PC-3 (cell line): ENCODE measurements around the gene SLC6A3. TPM values are rescaled to one million over a fixed set of nuclear protein-coding genes. Genes with fewer than 3 reads are reported as not detected.

Experiments
- ATAC-seq: fragments of 200-7000 bp; cut with Tn5 transposase; 2 replicates; pipeline ENCODE4 v1.9.1; 2020; ENCODE audit warnings: mild to moderate bottlenecking, moderate library complexity
- BruUV-seq: library from RNA; stranded (reverse); fragments of 400-500 nt; replicated peaks from 2 replicates; lab custom pipeline; 2021; lab: Mats Ljungman, UMichigan
- CTCF ChIA-PET: fragments of 300-600 bp; sonication (Branson Sonifier 250); formaldehyde crosslinking; loops from one replicate; lab custom pipeline; 2022; ENCODE audit warnings: antibody characterized with exemption; lab: Charles Lee
- POLR2A ChIA-PET: fragments of 300-600 bp; sonication (Branson Sonifier 250); formaldehyde crosslinking; loops from one replicate; lab custom pipeline; 2022; ENCODE audit warnings: antibody characterized with exemption; ENCODE audit not compliant: unreplicated experiment; lab: Charles Lee
- DNase-seq: peaks from one replicate; pipeline ENCODE4 v3.0.0-alpha.2; 2015
- H2AFZ ChIP-seq: fragments of 300-600 bp; sonication (generic); 2 replicates; pipeline ENCODE4 v1.6.0; 2016; ENCODE audit warnings: antibody characterized with exemption, low read length
- H3F3A ChIP-seq: fragments of 300-600 bp; sonication (generic); one replicate; pipeline ENCODE4 v1.6.0; 2017; ENCODE audit warnings: antibody characterized with exemption, low read length, control low read depth, mild to moderate bottlenecking; ENCODE audit not compliant: unreplicated experiment
- H3K27ac ChIP-seq: fragments of 300-600 bp; sonication (generic); 2 replicates; pipeline ENCODE4 v1.5.1; 2016; ENCODE audit warnings: mild to moderate bottlenecking, low read length
- H3K27me3 ChIP-seq: fragments of 300-600 bp; sonication (generic); 2 replicates; pipeline ENCODE4 v1.6.1; 2016; ENCODE audit warnings: low read length, mixed read lengths
- H3K36me3 ChIP-seq: fragments of 300-600 bp; sonication (generic); 2 replicates; pipeline ENCODE4 v1.6.1; 2016; ENCODE audit warnings: low read depth, mixed run types, low read length, mixed read lengths
- H3K4me1 ChIP-seq: fragments of 300-600 bp; sonication (generic); 2 replicates; pipeline ENCODE4 v1.5.1; 2016; ENCODE audit warnings: low read length; ENCODE audit not compliant: insufficient read depth
- H3K4me2 ChIP-seq: fragments of 300-600 bp; sonication (generic); 2 replicates; pipeline ENCODE4 v1.6.0; 2016; ENCODE audit warnings: low read length
- H3K4me3 ChIP-seq: fragments of 300-600 bp; sonication (generic); 2 replicates; pipeline ENCODE4 v1.5.1; 2016; ENCODE audit warnings: mild to moderate bottlenecking, low read length, mixed read lengths
- H3K79me2 ChIP-seq: fragments of 300-600 bp; sonication (generic); 2 replicates; pipeline ENCODE4 v1.6.1; 2017; ENCODE audit warnings: low read length, mixed read lengths
- H3K9ac ChIP-seq: fragments of 300-600 bp; sonication (generic); 2 replicates; pipeline ENCODE4 v1.6.0; 2016; ENCODE audit warnings: mild to moderate bottlenecking, low read length
- H3K9me2 ChIP-seq: fragments of 300-600 bp; sonication (generic); replicated peaks from 2 replicates; pipeline ENCODE4 v1.6.1; 2016; ENCODE audit warnings: mixed run types, low read length, mixed read lengths
- H3K9me3 ChIP-seq: fragments of 300-600 bp; sonication (generic); 2 replicates; pipeline ENCODE4 v1.6.1; 2016; ENCODE audit warnings: low read length, mixed read lengths
- H4K20me1 ChIP-seq: fragments of 300-600 bp; sonication (generic); 2 replicates; pipeline ENCODE4 v1.6.1; 2016; ENCODE audit warnings: low read length, mixed read lengths
- CTCF ChIP-seq: fragments of 300-600 bp; sonication (generic); conservative IDR thresholded peaks from 2 replicates; pipeline ENCODE4 v1.5.1; 2017; ENCODE audit warnings: antibody characterized with exemption, low read depth, mild to moderate bottlenecking, low read length
- EZH2 ChIP-seq: fragments of 300-600 bp; sonication (generic); IDR thresholded peaks from one replicate; pipeline ENCODE4 v1.6.1; 2017; ENCODE audit warnings: antibody characterized with exemption, mild to moderate bottlenecking, low read length; ENCODE audit not compliant: unreplicated experiment
- EZH2phosphoT487 ChIP-seq: fragments of 300-600 bp; sonication (generic); IDR thresholded peaks from 2 replicates; pipeline ENCODE4 v1.6.1; 2018; ENCODE audit warnings: mild to moderate bottlenecking, antibody characterized with exemption, low read length, borderline replicate concordance
- intact Hi-C: fragments of 100-400 bp; cut with micrococcal nuclease; formaldehyde crosslinking; loops from 2 replicates; pipeline ENCODE4 v1.9.0; 2023
- total RNA-seq: library from RNA; depleted of rRNA; stranded (reverse); fragments of >200 nt; gene quantifications from 2 replicates; pipeline ENCODE4 v1.2.3, GENCODE V29; 2014

SLC6A3 gene
- total RNA-seq, 1 experiment from 2014 or later = not detected

- CTCF ChIA-PET = interaction anchor here (0.7 kb wide), 1 partner anchor 88 kb away, joined by 6 read pairs; no protein-coding TSS in a partner anchor
- no TSS peak for BruUV-seq
- H3F3A ChIP-seq = no peaks in the 10 kb centered on the region
- no peaks in the 10 kb centered on the region for H3K4me1 ChIP-seq
- no peak for ATAC-seq
- H3K27ac ChIP-seq = no peak overlapping the region
- no peaks in the 10 kb centered on the region for H3K9me2 ChIP-seq
- H3K36me3 ChIP-seq = peaks cover 44% of the 10 kb centered on the region
- no peaks in the 10 kb centered on the region for H4K20me1 ChIP-seq
- H3K9me3 ChIP-seq = no peaks in the 10 kb centered on the region
- no peaks in the 10 kb centered on the region for H3K27me3 ChIP-seq
- H3K9ac ChIP-seq = no peak overlapping the region
- DNase-seq = no peak
- H3K4me3 ChIP-seq = no peak overlapping the region
- intact Hi-C loops = no loop called here
- no peaks in the 10 kb centered on the region for H3K79me2 ChIP-seq
- H3K4me2 ChIP-seq = no peak overlapping the region
- TF ChIP-seq CTCF = no peak
- no peak for TF ChIP-seq EZH2
- no peak for TF ChIP-seq EZH2phosphoT487
- POLR2A ChIA-PET = no interaction called here
- no peak overlapping the region for H2AFZ ChIP-seq
These were observed 35.6 kb upstream of the SLC6A3 start for GRCh38 chr5:1480806-1481205.

- CTCF ChIA-PET = interaction anchor here (0.7 kb wide), 1 partner anchor 89 kb away, joined by 6 read pairs; no protein-coding TSS in a partner anchor
These were observed 35.0 kb upstream of the SLC6A3 start for GRCh38 chr5:1480217-1480616.

More at GRCh38 chr5:1480217-1480616, 35.0 kb upstream of the SLC6A3 start:
- no peaks in the 10 kb centered on the region for H3K9me2 ChIP-seq
- H3K79me2 ChIP-seq = no peaks in the 10 kb centered on the region
- no peaks in the 10 kb centered on the region for H3K9me3 ChIP-seq
- H3K27me3 ChIP-seq = no peaks in the 10 kb centered on the region
- H3K4me2 ChIP-seq = no peak overlapping the region
- no peak for TF ChIP-seq EZH2
- no peak for TF ChIP-seq EZH2phosphoT487
- no peak for TF ChIP-seq CTCF
- intact Hi-C loops = no loop called here
- no peaks in the 10 kb centered on the region for H3K4me1 ChIP-seq
- DNase-seq = no peak
- no peak overlapping the region for H2AFZ ChIP-seq
- no peaks in the 10 kb centered on the region for H4K20me1 ChIP-seq
- H3K4me3 ChIP-seq = no peak overlapping the region
- no peak overlapping the region for H3K9ac ChIP-seq
- ATAC-seq = no peak
- BruUV-seq = no TSS peak
- POLR2A ChIA-PET = no interaction called here
- no peak overlapping the region for H3K27ac ChIP-seq
- peaks cover 43% of the 10 kb centered on the region for H3K36me3 ChIP-seq
- H3F3A ChIP-seq = no peaks in the 10 kb centered on the region
